IMR-90 (cell line): ENCODE results near the gene PCGF5. TPM values are rescaled to one million over a fixed set of nuclear protein-coding genes. Genes with fewer than 3 reads are reported as not detected.

Experiments
- ATAC-seq: fragments of 200-7000 bp; cut with Tn5 transposase; 2 replicates; pipeline ENCODE4 v1.9.1; 2020; ENCODE audit warnings: low read depth, mild to moderate bottlenecking, moderate library complexity
- BruUV-seq: library from RNA; stranded (reverse); fragments of 400-500 nt; replicated peaks from 2 replicates; lab custom pipeline; 2021; lab: Mats Ljungman, UMichigan
- CTCF ChIA-PET: fragments of 300-600 bp; formaldehyde crosslinking; extraction: SDS; loops from one replicate; lab custom pipeline; 2021; ENCODE audit warnings: antibody characterized with exemption; lab: Yijun Ruan, JAX
- POLR2A ChIA-PET: fragments of 300-600 bp; sonication (Branson Sonifier 250); formaldehyde crosslinking; loops from one replicate; lab custom pipeline; 2022; ENCODE audit warnings: antibody characterized with exemption; ENCODE audit not compliant: unreplicated experiment; lab: Charles Lee
- DNase-seq: peaks from one replicate; pipeline ENCODE4 v3.0.0; 2013
- H2AFZ ChIP-seq: replicated peaks from 2 replicates; pipeline ENCODE3; 2013; ENCODE audit warnings: low read length, mild to moderate bottlenecking; ENCODE audit not compliant: poor library complexity
- H2AK5ac ChIP-seq: 2 replicates; pipeline ENCODE4 v1.6.1; 2013; ENCODE audit warnings: low read depth, low read length, inconsistent platforms
- H2AK9ac ChIP-seq: replicated peaks from 2 replicates; pipeline ENCODE3; 2013; ENCODE audit warnings: mild to moderate bottlenecking, low read depth, low read length, moderate library complexity; ENCODE audit not compliant: poor library complexity
- H2BK120ac ChIP-seq: 2 replicates; pipeline ENCODE4 v1.6.1; 2013; ENCODE audit warnings: low read depth, low read length, inconsistent platforms
- H2BK15ac ChIP-seq: 3 replicates; pipeline ENCODE4 v1.6.1; 2013; ENCODE audit warnings: low read depth, low read length, inconsistent platforms
- H2BK20ac ChIP-seq: 2 replicates; pipeline ENCODE4 v1.6.1; 2013; ENCODE audit warnings: low read depth, mild to moderate bottlenecking, inconsistent platforms, low read length, moderate library complexity
- H2BK5ac ChIP-seq: 2 replicates; pipeline ENCODE4 v1.6.1; 2013; ENCODE audit warnings: mild to moderate bottlenecking, low read depth, low read length, inconsistent platforms; ENCODE audit not compliant: poor library complexity, severe bottlenecking
- H3K14ac ChIP-seq: replicated peaks from 2 replicates; pipeline ENCODE4 v1.6.1; 2013; ENCODE audit warnings: low read depth, low read length, inconsistent platforms
- H3K18ac ChIP-seq: 2 replicates; pipeline ENCODE4 v1.6.1; 2013; ENCODE audit warnings: low read depth, low read length, control low read depth
- H3K23ac ChIP-seq: 2 replicates; pipeline ENCODE4 v1.6.1; 2013; ENCODE audit warnings: low read depth, low read length, inconsistent platforms
- H3K27ac ChIP-seq: 2 replicates; pipeline ENCODE4 v1.5.1; 2013; ENCODE audit warnings: mild to moderate bottlenecking, control low read depth, low read length; ENCODE audit not compliant: insufficient read depth
- H3K27me3 ChIP-seq: 2 replicates; pipeline ENCODE4 v1.6.1; 2013; ENCODE audit warnings: low read length; ENCODE audit not compliant: control insufficient read depth, insufficient read depth
- H3K36me3 ChIP-seq: 2 replicates; pipeline ENCODE4 v1.6.1; 2013; ENCODE audit warnings: low read length, mixed read lengths; ENCODE audit not compliant: control insufficient read depth, insufficient read depth
- H3K4ac ChIP-seq: 2 replicates; pipeline ENCODE4 v1.6.1; 2013; ENCODE audit warnings: low read depth, low read length, inconsistent platforms
- H3K4me1 ChIP-seq: 2 replicates; pipeline ENCODE4 v1.6.1; 2013; ENCODE audit warnings: low read length, mixed read lengths; ENCODE audit not compliant: control insufficient read depth, insufficient read depth
- H3K4me2 ChIP-seq: 2 replicates; pipeline ENCODE4 v1.6.1; 2013; ENCODE audit warnings: low read depth, mild to moderate bottlenecking, control low read depth, low read length, moderate library complexity
- H3K4me3 ChIP-seq: 2 replicates; pipeline ENCODE4 v1.5.1; 2013; ENCODE audit warnings: low read depth, mild to moderate bottlenecking, control low read depth, low read length, moderate library complexity; ENCODE audit not compliant: insufficient read depth
- H3K56ac ChIP-seq: 2 replicates; pipeline ENCODE4 v1.6.1; 2013; ENCODE audit warnings: low read length, inconsistent platforms; ENCODE audit not compliant: insufficient read depth; ENCODE audit errors: extremely low read depth
- H3K79me1 ChIP-seq, 2 experiments: 2 replicates each; pipeline ENCODE4 v1.6.1; 2013; ENCODE audit warnings: low read length in 2 of 2, inconsistent platforms in 1 of 2, low read depth in 1 of 2
- H3K9ac ChIP-seq: 2 replicates; pipeline ENCODE4 v1.6.1; 2013; ENCODE audit warnings: low read depth, low read length, control low read depth
- H3K9me1 ChIP-seq: 2 replicates; pipeline ENCODE4 v1.6.1; 2013; ENCODE audit warnings: low read length, inconsistent platforms; ENCODE audit not compliant: insufficient read depth
- H3K9me3 ChIP-seq: 2 replicates; pipeline ENCODE4 v1.6.1; 2013; ENCODE audit warnings: low read length; ENCODE audit not compliant: control insufficient read depth, insufficient read depth
- H4K20me1 ChIP-seq: 2 replicates; pipeline ENCODE4 v1.6.1; 2013; ENCODE audit warnings: low read length, inconsistent platforms; ENCODE audit not compliant: insufficient read depth
- H4K5ac ChIP-seq: 2 replicates; pipeline ENCODE4 v1.6.1; 2013; ENCODE audit warnings: mild to moderate bottlenecking, low read depth, low read length, control low read depth
- H4K8ac ChIP-seq, 2 experiments: 2 replicates each; pipeline ENCODE4 v1.6.1; 2013; ENCODE audit warnings: low read depth in 2 of 2, low read length in 2 of 2, control low read depth in 1 of 2, inconsistent platforms in 1 of 2
- H4K91ac ChIP-seq: 2 replicates; pipeline ENCODE4 v1.6.1; 2013; ENCODE audit warnings: low read depth, low read length, inconsistent platforms; ENCODE audit not compliant: insufficient read depth
- BHLHE40 ChIP-seq: fragments of 150-350 bp; IDR thresholded peaks from 2 replicates; pipeline ENCODE4 v1.6.1; 2016; ENCODE audit warnings: mild to moderate bottlenecking, low read depth, low read length
- CEBPB ChIP-seq: IDR thresholded peaks from 2 replicates; pipeline ENCODE4 v1.6.1; 2012; ENCODE audit warnings: low read depth, low read length, improper control_type of control experiment
- CHD1 ChIP-seq: IDR thresholded peaks from 2 replicates; pipeline ENCODE4 v1.6.1; 2012; ENCODE audit warnings: low read depth, low read length, improper control_type of control experiment
- FOS ChIP-seq: fragments of 150-350 bp; IDR thresholded peaks from 2 replicates; pipeline ENCODE4 v1.6.1; 2016; ENCODE audit warnings: low read depth, low read length
- MAFK ChIP-seq: IDR thresholded peaks from 2 replicates; pipeline ENCODE4 v1.6.1; 2012; ENCODE audit warnings: low read depth, low read length, improper control_type of control experiment
- MAZ ChIP-seq: IDR thresholded peaks from 2 replicates; pipeline ENCODE4 v1.6.1; 2012; ENCODE audit warnings: low read depth, mild to moderate bottlenecking, low read length, improper control_type of control experiment, moderate library complexity, borderline replicate concordance
- MXI1 ChIP-seq: IDR thresholded peaks from 2 replicates; pipeline ENCODE4 v1.6.1; 2012; ENCODE audit warnings: low read depth, mild to moderate bottlenecking, low read length, moderate library complexity, borderline replicate concordance
- NFE2L2 ChIP-seq: fragments of 150-350 bp; IDR thresholded peaks from 2 replicates; pipeline ENCODE4 v1.6.1; 2016; ENCODE audit warnings: low read depth, mild to moderate bottlenecking, low read length
- POLR2A ChIP-seq: IDR thresholded peaks from 2 replicates; pipeline ENCODE4 v1.6.1; 2012; ENCODE audit warnings: mild to moderate bottlenecking, low read depth, low read length
- RAD21 ChIP-seq: IDR thresholded peaks from 2 replicates; pipeline ENCODE4 v1.6.1; 2012; ENCODE audit warnings: low read length, improper control_type of control experiment
- RCOR1 ChIP-seq: IDR thresholded peaks from 2 replicates; pipeline ENCODE4 v1.6.1; 2012; ENCODE audit warnings: mild to moderate bottlenecking, low read length, improper control_type of control experiment; ENCODE audit not compliant: insufficient replicate concordance
- RFX5 ChIP-seq: IDR thresholded peaks from 2 replicates; pipeline ENCODE4 v1.8.0; 2012; ENCODE audit warnings: low read depth, mild to moderate bottlenecking, low read length, moderate library complexity
- SMC3 ChIP-seq: fragments of 150-350 bp; IDR thresholded peaks from 2 replicates; pipeline ENCODE4 v1.6.1; 2016; ENCODE audit warnings: low read depth, mild to moderate bottlenecking, antibody characterized with exemption, low read length, moderate library complexity
- WGBS, 2 experiments: methylation state at CpG; one replicate each; pipeline versions ENCODE4 v1.1.5 to v1.1.7; 2013; ENCODE audit warnings: missing lambda C conversion rate in 2 of 2; ENCODE audit not compliant: insufficient read length in 1 of 2; ENCODE audit errors: extremely low coverage in 2 of 2; 5-methylcytosine and 5-hydroxymethylcytosine counted together
- dilution Hi-C: fragments of 300-500 bp; cut with HindIII; formaldehyde crosslinking; loops from one replicate; pipeline ENCODE4 v1.14.3; 2018; ENCODE audit warnings: low sequenced_read_pairs; ENCODE audit not compliant: unreplicated experiment
- in situ Hi-C: fragments of 300-500 bp; cut with MboI; formaldehyde crosslinking; loops from 3 replicates; pipeline ENCODE4 v1.14.3; 2019; ENCODE audit warnings: low sequenced_read_pairs, inconsistent platforms, mixed read lengths
- intact Hi-C: fragments of 100-400 bp; cut with micrococcal nuclease; formaldehyde crosslinking; loops from 2 replicates; pipeline ENCODE4 v1.10.0; 2022
- polyA plus RNA-seq, 3 experiments: library from polyadenylated mRNA; depleted of rRNA; stranded (reverse); fragments of >200 nt; gene quantifications; 2 replicates each; pipeline ENCODE4 v1.2.3, GENCODE V29; 2012; ENCODE audit warnings: low replicate concordance in 1 of 3
- total RNA-seq: library from RNA; depleted of rRNA; stranded (reverse); fragments of >200 nt; gene quantifications from 2 replicates; pipeline ENCODE4 v1.2.3, GENCODE V29; 2012
- TF ChIP-seq, protein P1 (sequence below): fragments of 150-350 bp; IDR thresholded peaks from 2 replicates; pipeline ENCODE4 v1.6.1; 2016; ENCODE audit warnings: low read depth, mild to moderate bottlenecking, low read length, moderate library complexity, borderline replicate concordance
- TF ChIP-seq, protein P2 (sequence below): conservative IDR thresholded peaks from 2 replicates; pipeline ENCODE4 v1.5.1; 2012; ENCODE audit warnings: mild to moderate bottlenecking, low read depth, low read length, improper control_type of control experiment
- TF ChIP-seq, protein P3 (sequence below): fragments of 150-350 bp; IDR thresholded peaks from 2 replicates; pipeline ENCODE4 v1.6.1; 2017; ENCODE audit warnings: mild to moderate bottlenecking, antibody characterized with exemption, low read length, low read depth

Gene PCGF5
- total and polyA plus RNA-seq, 2 of the 4 experiments (the other 2 are of a cell fraction) = 9.0 to 18.1 TPM

DNA sequence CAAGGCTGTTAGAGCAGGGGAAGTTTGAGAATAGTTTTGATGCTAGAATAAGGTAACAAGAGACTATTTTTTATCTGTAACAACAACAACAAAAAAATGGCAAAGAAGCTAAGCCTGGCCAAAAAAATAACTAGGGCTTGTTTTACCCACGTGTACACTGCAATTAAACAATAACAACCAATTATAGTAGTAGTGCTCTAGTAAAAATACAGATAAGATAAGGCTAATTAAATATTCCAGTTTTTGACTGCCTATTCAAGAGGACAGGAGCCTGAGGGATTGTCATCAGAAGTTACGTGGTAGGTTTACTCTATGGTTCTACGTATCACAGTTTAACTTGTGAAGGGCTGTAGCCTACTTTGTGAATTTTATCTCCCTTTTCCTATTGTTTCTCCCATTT, 29.2 kb downstream of the PCGF5 start:
- Histone ChIP-seq H4K20me1 (no peaks in the 10 kb centered on the region), H3K18ac (no peak overlapping the region), H2BK120ac (no peak overlapping the region), H2AFZ (no peak overlapping the region), H2AK9ac (no peak overlapping the region), H3K4me3 (no peak overlapping the region), H3K4me2 (no peak overlapping the region), H3K79me1 (peaks cover 3 to 5% of the 10 kb centered on the region in 2 experiments; a peak in 2 of 4 replicates), H4K8ac (no peak overlapping the region), H3K4ac (no peak overlapping the region), H3K36me3 (no peaks in the 10 kb centered on the region; the same call in 1 of the 2 replicates), H3K9me1 (peaks cover 5% of the 10 kb centered on the region; the same call in 1 of the 2 replicates), H2AK5ac (no peak overlapping the region), H3K9ac (no peak overlapping the region), H2BK15ac (no peak overlapping the region), H3K4me1 (peaks cover 2% of the 10 kb centered on the region; the same call in 1 of the 2 replicates), H4K91ac (no peak overlapping the region), H2BK5ac (no peak overlapping the region), H3K27me3 (no peaks in the 10 kb centered on the region), H3K56ac (no peak overlapping the region), H3K14ac (no peak overlapping the region), H2BK20ac (no peak overlapping the region), H4K5ac (no peak overlapping the region), H3K9me3 (no peaks in the 10 kb centered on the region), H3K27ac (no peak overlapping the region), H3K23ac (no peak overlapping the region)
- in situ Hi-C loops (loop anchor here (5.0 kb wide), 2 partner anchors 242 to 337 kb away; no protein-coding TSS in a partner anchor), dilution Hi-C loops (loop anchor here (25.0 kb wide), 1 partner anchor 362 kb away; no protein-coding TSS in a partner anchor), intact Hi-C loops (loop anchor here (2.0 to 5.0 kb wide), 3 partner anchors 87 to 237 kb away; no protein-coding TSS in a partner anchor)
- no peak for TF ChIP-seq BHLHE40
- no peak for TF ChIP-seq RAD21
- TF ChIP-seq, protein P1, sequence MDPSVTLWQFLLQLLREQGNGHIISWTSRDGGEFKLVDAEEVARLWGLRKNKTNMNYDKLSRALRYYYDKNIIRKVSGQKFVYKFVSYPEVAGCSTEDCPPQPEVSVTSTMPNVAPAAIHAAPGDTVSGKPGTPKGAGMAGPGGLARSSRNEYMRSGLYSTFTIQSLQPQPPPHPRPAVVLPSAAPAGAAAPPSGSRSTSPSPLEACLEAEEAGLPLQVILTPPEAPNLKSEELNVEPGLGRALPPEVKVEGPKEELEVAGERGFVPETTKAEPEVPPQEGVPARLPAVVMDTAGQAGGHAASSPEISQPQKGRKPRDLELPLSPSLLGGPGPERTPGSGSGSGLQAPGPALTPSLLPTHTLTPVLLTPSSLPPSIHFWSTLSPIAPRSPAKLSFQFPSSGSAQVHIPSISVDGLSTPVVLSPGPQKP = no peak
- TF ChIP-seq RFX5 = no peak
- TF ChIP-seq MAZ = no peak
- no peak for TF ChIP-seq MAFK
- TF ChIP-seq, protein P2, sequence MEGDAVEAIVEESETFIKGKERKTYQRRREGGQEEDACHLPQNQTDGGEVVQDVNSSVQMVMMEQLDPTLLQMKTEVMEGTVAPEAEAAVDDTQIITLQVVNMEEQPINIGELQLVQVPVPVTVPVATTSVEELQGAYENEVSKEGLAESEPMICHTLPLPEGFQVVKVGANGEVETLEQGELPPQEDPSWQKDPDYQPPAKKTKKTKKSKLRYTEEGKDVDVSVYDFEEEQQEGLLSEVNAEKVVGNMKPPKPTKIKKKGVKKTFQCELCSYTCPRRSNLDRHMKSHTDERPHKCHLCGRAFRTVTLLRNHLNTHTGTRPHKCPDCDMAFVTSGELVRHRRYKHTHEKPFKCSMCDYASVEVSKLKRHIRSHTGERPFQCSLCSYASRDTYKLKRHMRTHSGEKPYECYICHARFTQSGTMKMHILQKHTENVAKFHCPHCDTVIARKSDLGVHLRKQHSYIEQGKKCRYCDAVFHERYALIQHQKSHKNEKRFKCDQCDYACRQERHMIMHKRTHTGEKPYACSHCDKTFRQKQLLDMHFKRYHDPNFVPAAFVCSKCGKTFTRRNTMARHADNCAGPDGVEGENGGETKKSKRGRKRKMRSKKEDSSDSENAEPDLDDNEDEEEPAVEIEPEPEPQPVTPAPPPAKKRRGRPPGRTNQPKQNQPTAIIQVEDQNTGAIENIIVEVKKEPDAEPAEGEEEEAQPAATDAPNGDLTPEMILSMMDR = no peak
- no peak for TF ChIP-seq CEBPB
- no peak for TF ChIP-seq NFE2L2
- TF ChIP-seq, protein P3, sequence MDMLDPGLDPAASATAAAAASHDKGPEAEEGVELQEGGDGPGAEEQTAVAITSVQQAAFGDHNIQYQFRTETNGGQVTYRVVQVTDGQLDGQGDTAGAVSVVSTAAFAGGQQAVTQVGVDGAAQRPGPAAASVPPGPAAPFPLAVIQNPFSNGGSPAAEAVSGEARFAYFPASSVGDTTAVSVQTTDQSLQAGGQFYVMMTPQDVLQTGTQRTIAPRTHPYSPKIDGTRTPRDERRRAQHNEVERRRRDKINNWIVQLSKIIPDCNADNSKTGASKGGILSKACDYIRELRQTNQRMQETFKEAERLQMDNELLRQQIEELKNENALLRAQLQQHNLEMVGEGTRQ = no peak
- no peak for TF ChIP-seq CHD1
- no peak for TF ChIP-seq POLR2A
- TF ChIP-seq RCOR1 = no peak
- TF ChIP-seq MXI1 = no peak
- TF ChIP-seq SMC3 = no peak
- no peak for TF ChIP-seq FOS
- no TSS peak for BruUV-seq
- no CpG with 5 or more reads among the region's 3 CpGs for WGBS, 2 experiments
- CTCF ChIA-PET = interaction anchor here (0.6 to 3.3 kb wide), 6 partner anchors 159 to 662 kb away, joined by 4 to 12 read pairs (median 6); no protein-coding TSS in a partner anchor
- POLR2A ChIA-PET = no interaction called here
- no peak for ATAC-seq
- no peak for DNase-seq
